NCI-H187 (cell line): ENCODE results near the gene LYPD8.

Experiments used
- DNase-seq, 2 experiments: peaks; one replicate each; lab custom pipeline; 2025; lab: John Stamatoyannopoulos, UW

Gene LYPD8

DNA sequence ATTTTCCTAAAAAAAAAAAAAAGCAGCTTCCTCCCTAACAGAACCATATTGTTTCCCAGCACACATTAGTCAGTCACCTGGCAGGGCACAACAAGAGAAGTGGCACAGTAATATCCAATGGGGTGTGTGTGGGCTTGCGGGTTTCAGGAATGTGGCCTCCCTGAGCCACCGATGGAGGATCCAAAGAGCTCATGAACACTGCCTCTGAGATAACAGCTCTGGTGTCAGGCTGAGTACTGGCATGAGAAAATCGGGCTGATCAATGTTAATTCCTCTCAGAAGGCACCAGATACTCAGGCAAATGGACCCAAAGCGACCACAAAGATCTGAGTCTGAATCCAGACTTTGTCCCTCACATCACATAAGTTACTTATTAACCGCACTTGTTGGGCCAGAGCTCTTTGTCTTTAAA is 2.2 kb upstream of the LYPD8 start:
- DNase-seq = no peak

GRCh38 chr1:248756636-248757035 is 1.1 kb upstream of the LYPD8 start:
- no peak for DNase-seq

DNA sequence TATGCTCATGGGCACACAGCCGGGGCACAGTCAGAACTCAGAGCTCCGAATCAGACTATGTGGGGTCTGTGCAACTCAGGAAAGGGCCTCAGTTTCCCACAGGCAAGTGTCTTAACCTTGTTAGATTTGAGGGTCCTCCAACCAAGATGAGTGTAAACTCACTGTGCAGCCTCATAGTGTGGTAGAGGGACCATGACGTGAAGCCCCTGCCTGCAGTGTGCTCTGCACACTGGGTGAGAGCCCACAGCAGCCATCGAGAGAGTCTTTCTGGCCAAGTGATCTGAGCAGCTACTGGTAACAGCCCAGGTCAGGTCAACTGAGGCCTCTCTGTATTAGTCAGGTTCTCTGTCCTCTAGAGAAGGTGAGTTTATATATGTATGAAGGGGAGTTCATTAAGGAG is 592 bp upstream of the LYPD8 start:
- DNase-seq = no peak

GRCh38 chr1:248753708-248754280 is 1.8 kb downstream of the LYPD8 start:
- no peak for DNase-seq

DNA sequence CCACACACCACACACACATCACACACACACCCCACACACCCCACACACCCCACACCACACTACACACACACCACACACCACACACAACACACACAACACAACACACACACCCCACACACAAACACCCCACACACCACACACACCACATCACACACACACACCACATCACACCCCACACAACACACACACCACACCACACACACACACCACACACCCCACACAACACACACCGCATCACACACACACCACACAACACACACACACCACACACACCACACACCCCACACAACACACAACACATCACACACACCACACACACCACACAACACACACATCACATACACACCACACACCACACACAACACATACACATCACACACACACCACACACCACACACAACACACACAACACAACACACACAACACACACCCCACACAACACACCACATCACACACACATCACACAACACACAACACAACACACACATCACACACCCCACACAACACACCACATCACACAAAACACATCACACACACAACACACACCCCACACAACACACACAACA is 2.4 kb downstream of the LYPD8 start:
- DNase-seq = no peak

DNA sequence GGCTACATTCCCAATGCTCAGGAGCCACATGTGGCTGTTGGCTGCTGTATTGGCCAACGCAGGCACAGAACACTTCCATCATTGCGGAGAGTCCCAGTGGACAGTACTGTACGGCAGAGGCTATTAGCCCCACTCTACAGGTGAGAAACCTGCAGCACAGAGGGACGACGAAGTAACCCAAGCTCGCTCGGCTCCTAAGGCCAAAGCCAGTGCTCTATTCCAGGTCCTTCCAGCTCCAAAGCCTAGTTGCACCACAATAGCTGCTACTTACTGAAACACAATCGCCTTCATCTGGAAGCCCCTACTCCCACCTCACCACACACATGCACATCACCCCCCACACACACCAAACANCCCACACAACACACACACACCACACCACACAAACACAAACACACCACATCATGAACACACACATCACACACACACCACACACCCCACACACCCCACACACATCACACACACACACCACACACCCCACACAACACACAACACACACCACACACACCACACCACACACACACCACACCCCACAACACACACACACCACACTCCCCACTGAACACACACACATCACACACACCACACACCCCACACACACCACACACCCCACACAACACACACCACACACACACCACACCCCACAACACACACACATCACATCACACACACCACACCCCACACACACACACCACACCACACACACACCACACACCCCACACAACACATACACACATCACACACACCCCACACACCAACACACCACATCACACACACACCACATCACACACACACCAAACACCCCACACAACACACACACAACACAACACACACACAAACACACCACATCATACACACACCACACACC is 3.2 kb downstream of the LYPD8 start:
- DNase-seq = no peak

GRCh38 chr1:248751635-248752034 is 3.9 kb downstream of the LYPD8 start:
- DNase-seq = no peak

GRCh38 chr1:248751142-248751541 is 4.4 kb downstream of the LYPD8 start:
- DNase-seq = no peak

GRCh38 chr1:248750496-248750895 is 5.1 kb downstream of the LYPD8 start:
- DNase-seq = no peak

DNA sequence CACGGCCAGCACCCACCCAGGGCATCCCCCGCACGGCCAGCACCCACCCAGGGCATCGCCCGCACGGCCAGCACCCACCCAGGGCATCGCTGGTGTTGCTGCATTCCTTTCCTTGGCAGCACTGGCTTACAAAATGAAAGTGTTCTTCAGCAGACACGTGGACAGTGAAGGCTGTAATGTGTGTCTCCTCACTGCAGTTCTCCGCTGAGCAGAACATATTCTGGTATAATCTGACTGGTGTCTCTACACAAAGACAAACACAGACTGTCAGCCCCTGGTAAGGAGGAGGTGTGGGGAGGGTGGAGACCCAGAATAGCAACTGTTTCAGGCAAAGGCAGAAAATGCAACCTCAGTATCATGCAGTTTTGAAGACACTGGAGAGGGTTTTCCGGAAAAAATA is 7.3 kb downstream of the LYPD8 start:
- DNase-seq = no peak

DNA sequence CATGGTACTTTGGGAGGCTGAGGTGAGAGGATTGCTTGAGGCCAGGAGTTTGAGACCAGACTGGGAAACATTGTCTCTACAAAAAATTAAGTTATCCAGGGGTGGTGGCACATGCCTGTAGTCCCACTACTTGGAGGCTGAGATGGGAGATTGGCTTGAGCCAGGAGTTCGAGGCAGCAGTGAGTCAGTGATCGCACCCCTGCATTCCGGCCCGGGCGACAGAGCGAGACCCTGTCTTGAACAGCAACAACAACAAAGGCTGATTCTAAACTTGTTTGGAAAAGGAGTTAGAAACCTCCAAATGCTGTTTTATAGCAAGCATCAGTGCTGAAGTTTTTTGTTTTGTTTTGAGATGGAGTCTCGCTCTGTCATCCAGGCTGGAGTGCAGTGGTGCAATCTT is 14.7 kb downstream of the LYPD8 start:
- DNase-seq = no peak

- no peak for DNase-seq
Observed at GRCh38 chr1:248739572-248740205, 15.9 kb downstream of the LYPD8 start.

GRCh38 chr1:248737457-248737856 is 18.1 kb downstream of the LYPD8 start:
- no peak for DNase-seq

DNA sequence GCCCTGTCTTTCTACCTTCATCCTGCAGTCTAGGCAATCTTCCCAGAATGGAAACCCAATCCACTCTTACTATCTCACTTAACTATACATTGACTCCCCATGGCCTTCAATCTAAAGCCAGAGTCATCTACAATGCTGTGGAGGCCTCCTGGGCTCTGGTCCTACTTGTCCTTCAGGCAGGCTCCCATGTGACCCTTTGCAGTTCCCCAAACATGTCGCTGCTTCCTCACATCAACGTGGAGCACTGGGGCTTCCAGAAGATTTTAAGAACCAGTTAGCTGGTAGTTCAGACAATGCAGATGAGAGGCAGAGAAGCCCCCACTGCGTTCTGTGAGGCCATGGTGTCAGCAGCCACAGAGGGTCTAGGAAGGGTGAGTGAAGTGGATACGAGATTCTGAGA is 18.6 kb downstream of the LYPD8 start:
- no peak for DNase-seq

DNA sequence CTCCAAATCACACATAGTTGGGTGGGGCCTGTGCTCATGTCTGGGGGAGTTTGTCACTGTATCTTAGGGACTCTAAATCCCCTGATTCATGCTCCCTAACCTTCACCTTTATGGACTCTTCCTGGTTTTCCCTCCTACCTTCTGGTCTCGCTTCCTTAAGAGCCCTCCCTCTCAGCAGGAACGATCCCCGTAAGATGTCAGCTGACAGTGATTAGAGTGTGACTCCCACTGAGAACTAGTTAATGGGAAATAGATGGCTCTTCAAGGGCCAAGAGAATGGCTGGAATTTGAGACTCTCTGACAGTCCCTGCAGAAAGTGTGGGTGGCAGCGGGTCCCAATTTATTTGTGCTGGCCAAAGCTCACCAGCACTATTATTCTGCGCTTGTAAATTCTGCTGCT is 22.0 kb downstream of the LYPD8 start:
- DNase-seq = no peak

DNA sequence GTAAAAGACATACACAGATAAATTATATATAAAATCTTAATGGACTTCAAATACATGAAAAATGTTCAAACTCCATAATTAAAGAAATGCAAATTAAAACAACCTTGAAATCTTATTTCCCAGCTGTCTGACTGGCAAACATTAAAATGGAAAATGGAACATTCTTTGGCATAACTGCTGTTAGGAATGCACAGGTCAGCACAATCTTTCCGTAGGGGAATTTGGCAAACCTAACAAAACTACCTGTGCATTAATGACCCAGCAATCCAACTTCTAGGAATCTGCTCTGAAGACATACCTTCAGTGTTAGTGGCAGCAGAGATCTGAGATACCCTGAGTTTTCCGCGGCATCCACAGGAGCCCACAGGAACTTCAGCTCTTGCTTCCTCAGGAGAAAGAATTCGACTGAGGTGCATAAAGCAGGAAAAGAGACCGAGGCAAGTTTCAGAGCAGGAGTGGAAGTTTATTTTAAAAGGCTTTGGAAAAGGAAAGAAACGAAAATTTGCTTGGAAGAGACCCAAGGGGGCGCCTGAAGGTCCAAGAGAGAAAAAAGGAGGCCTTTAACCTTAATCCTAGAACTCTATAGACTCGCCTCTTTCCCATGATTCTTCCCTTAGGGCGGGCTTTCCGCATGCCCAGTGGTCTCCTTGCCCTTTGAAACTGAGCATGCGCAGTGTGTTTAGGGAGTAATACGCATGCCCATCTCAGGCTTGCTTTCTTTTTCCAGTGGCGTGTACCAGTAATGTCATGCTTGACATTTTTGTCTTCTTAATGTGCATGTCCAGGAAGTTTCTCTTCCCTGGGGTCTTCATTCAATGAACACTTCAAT is 24.8 kb downstream of the LYPD8 start:
- no peak for DNase-seq

GRCh38 chr1:248714248-248714647 is 41.3 kb downstream of the LYPD8 start:
- DNase-seq = no peak

DNA sequence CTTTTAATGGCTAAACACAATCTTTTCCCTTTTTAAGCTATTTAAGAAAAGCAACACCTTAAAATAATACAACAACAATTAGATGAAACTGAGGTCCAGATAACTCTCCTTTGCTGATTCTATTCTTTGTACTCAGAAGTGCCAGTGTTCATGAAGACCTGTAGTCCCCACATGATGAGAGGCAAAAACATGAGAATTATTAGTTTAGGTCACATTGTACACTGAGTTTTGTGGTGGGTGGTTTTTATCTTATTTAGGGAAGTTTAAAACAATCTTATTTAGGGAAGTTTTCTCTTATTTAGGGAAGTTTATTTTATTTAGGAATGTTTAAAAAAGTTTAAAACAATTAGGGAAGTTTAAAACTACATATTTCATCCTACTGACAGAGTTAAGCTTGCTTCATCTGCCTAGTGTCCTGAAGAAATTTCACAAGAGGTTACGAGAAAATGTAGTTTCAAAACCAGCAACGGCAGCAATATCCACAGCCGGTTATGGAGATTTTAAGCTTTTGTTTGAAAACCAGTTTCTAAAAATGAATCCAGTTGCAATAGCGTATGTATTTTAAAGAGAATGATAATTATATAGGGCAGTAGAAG is 45.2 kb downstream of the LYPD8 start:
- DNase-seq = no peak

GRCh38 chr1:248704606-248705005 is 51.0 kb downstream of the LYPD8 start:
- no peak for DNase-seq

DNA sequence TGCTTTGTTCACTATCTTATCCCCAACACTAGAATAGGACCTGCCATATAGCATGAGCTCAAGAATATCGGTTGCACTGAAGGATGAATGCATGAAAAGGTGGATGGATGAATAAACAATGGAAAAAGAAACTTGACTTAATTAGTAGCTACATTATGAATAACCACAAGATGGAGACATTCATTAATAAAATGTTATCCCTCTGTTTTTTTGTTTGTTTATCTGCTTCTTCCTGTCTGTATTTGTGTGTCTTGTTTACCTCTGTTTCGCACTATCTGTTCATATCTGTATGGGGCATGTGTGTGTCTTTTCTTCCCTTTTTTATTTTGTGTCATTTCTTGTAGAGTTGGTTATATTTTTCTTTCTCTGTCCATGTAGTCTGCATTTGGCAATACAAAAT is 51.9 kb downstream of the LYPD8 start:
- no peak for DNase-seq

GRCh38 chr1:248702714-248703113 is 52.8 kb downstream of the LYPD8 start, which contains the start of gene OR14I1:
OR14I1 (minus strand) TSS chr1:248702766.
- no peak for DNase-seq

- DNase-seq = no peak
Observed at GRCh38 chr1:248699099-248699498, 56.5 kb downstream of the LYPD8 start.
